CD4-positive, CD25-positive, alpha-beta regulatory T cell (primary cell): ENCODE measurements around the gene DHH. TPM values are rescaled to one million over a fixed set of nuclear protein-coding genes. Genes with fewer than 3 reads are reported as not detected.
A peak's percentile ranks its signal among the peaks of the same experiment; 100 is the strongest.
"Not testable (repeated sequence)": the region's sequence is repeated elsewhere in the genome, so short reads cannot be mapped to it uniquely, and the experiment has no call there.

Experiments
- ATAC-seq, 2 donors: fragments of 150-1000 bp; cut with Tn5 transposase; one replicate each; pipeline ENCODE4 v1.10.0; 2021; ENCODE audit warnings: low read depth in 2 of 2, moderate number of reproducible peaks in 2 of 2, moderate library complexity in 1 of 2
- DNase-seq, 3 donors: peaks; one replicate each; pipeline versions ENCODE4 v3.0.0 to v3.0.0-alpha.2; 2012 to 2022; ENCODE audit warnings: mixed read lengths in 1 of 3
- H3K27ac ChIP-seq: one replicate; pipeline ENCODE4 v1.7.0; 2013; ENCODE audit warnings: mild to moderate bottlenecking, low read length; ENCODE audit not compliant: insufficient read depth, poor library complexity, severe bottlenecking
- H3K27me3 ChIP-seq: one replicate; pipeline ENCODE4 v1.7.0; 2013; ENCODE audit warnings: low read length; ENCODE audit not compliant: control insufficient read depth, insufficient read depth
- H3K36me3 ChIP-seq: one replicate; pipeline ENCODE4 v1.7.0; 2013; ENCODE audit warnings: mild to moderate bottlenecking, low read length, moderate library complexity; ENCODE audit not compliant: control insufficient read depth, insufficient read depth
- H3K4me1 ChIP-seq: 2 replicates; pipeline ENCODE4 v1.7.0; 2013; ENCODE audit warnings: mild to moderate bottlenecking, low read length; ENCODE audit not compliant: insufficient read depth, control insufficient read depth, poor library complexity, severe bottlenecking
- H3K4me3 ChIP-seq: one replicate; pipeline ENCODE4 v1.7.0; 2013; ENCODE audit warnings: low read depth, mild to moderate bottlenecking, low read length, moderate library complexity
- H3K9me3 ChIP-seq, 2 experiments: 1 replicate in 1 of 2; 2 replicates in 1 of 2; pipeline ENCODE4 v1.7.0; 2013; ENCODE audit warnings: low read length in 2 of 2, mild to moderate bottlenecking in 1 of 2, moderate library complexity in 1 of 2; ENCODE audit not compliant: control insufficient read depth in 2 of 2
- H3K27ac Mint-ChIP-seq, 3 donors: one replicate each; pipeline ENCODE4 v1.8.0; 2020 to 2022; ENCODE audit warnings: mild to moderate bottlenecking in 3 of 3, mixed read lengths in 3 of 3, moderate library complexity in 2 of 3
- H3K27me3 Mint-ChIP-seq: one replicate; pipeline ENCODE4 v1.8.0; 2022; ENCODE audit warnings: mild to moderate bottlenecking, mixed read lengths
- H3K36me3 Mint-ChIP-seq: one replicate; pipeline ENCODE4 v1.8.0; 2020; ENCODE audit warnings: mixed read lengths
- H3K4me1 Mint-ChIP-seq, 4 donors: one replicate each; pipeline ENCODE4 v1.8.0; 2020 to 2022; ENCODE audit warnings: mixed read lengths in 4 of 4, mild to moderate bottlenecking in 1 of 4
- H3K4me3 Mint-ChIP-seq, 4 donors: one replicate each; pipeline ENCODE4 v1.8.0; 2020 to 2022; ENCODE audit warnings: mild to moderate bottlenecking in 4 of 4, mixed read lengths in 4 of 4, moderate library complexity in 3 of 4
- H3K9me3 Mint-ChIP-seq, 7 donors: one replicate each; pipeline ENCODE4 v1.8.0; 2020 to 2022; ENCODE audit warnings: mixed read lengths in 7 of 7, mild to moderate bottlenecking in 3 of 7, moderate library complexity in 2 of 7
- polyA plus RNA-seq, 4 donors: library from polyadenylated mRNA; unstranded; fragments of 300-500 nt; fragmentation: Illumina TruSeq; gene quantifications; one replicate each; pipeline ENCODE4 v1.2.3, GENCODE V29; 2021
- total RNA-seq: library from RNA; stranded (reverse); gene quantifications from one replicate; pipeline ENCODE4 v1.2.3, GENCODE V29; 2022

DHH gene
- total and polyA plus RNA-seq, 5 donors from 2014 or later: 0.27 TPM; not detected in 4

DNA sequence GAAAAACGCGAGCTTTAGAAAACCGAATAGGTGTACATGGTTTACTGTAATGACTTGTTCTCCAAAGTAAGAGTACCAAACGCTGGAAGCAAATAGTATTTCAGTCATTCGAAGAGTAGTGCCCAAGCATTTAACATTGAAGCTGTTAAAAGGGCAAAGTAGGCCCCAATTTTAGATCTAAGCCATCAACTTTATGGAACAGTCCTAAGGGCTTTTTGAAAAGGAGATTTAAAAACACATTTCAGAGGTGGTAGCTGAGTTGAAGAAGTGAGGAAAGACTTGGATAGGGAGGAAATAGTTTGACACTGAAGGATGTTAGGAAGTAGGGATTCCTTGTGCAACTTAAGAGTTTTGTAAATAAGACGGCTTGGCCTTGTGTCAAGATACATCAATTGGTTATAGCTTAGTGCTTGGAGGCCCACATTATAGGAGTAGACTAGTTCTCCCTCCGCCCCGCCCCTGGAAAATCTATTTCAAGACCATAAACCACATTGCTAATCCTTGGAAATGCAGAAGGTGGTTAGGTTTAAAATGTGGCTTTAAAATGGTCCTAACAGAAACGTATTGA is 37.4 kb upstream of the DHH start:
- H3K36me3 Mint-ChIP-seq: peaks cover 19% of the 10 kb centered on the region
- peaks cover 23 to 58% (median 41%) of the 10 kb centered on the region in 4 donors for H3K4me1 Mint-ChIP-seq
- H3K4me3 ChIP-seq: peak overlapping the region; percentile 88
- DNase-seq: no peak
- ATAC-seq: no peak
- H3K27me3 Mint-ChIP-seq: peaks cover 8% of the 10 kb centered on the region
- H3K27ac Mint-ChIP-seq: peak overlapping the region; percentile 91 to 99 (median 96)
- no peaks in the 10 kb centered on the region for H3K9me3 Mint-ChIP-seq
- H3K36me3 ChIP-seq: peaks cover 17% of the 10 kb centered on the region
- H3K27ac ChIP-seq: peak overlapping the region; percentile 95
- H3K4me3 Mint-ChIP-seq: peak overlapping the region; percentile 84 to 92 (median 91)
- H3K27me3 ChIP-seq: no peaks in the 10 kb centered on the region
- H3K4me1 ChIP-seq: peaks cover 30% of the 10 kb centered on the region
- H3K9me3 ChIP-seq: no peaks in the 10 kb centered on the region

DNA sequence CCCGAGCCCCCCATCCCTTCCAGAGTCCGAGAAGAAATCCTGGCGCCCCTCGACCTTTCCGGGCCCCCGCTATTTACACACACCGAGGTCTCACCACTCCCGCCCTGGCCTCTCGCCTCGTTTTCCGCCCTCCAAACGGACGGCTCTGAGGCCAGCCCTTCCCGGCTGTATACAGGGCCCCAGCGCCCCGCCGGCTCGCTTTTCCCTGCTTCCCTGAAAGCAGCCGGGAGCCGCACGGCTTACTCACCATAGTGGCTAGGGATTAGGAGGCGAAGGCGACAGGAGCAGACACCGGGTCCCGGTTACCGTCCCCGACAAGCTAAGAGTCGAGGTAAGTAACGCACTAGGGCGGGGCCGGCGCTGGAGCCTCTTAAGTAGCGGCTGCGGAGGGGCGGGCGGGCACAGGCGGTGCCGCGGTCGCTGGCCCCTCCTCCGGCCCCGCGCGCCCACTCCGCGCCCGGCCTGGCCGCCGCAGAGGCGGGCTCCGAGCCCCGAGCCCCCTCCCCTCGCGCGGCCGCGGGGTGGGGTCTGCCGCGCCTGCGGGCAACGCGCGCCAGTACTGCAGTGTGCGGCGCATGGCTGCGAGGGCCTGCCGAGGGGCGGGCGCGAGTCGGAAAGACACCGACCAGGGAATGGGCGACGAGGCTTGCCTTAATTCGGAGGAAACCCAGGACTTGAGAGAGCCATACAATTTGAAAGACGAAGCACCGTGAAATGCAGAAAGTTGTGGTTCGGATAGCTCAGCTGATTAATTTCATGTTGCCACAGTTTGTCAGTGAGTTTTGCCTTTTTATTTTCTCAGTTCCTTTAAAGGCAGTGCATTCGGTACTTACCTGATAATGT is 36.7 kb upstream of the DHH start, which contains the start of gene TUBA1B:
TUBA1B (minus strand) TSS at position 345 of the 843 bp plus-strand sequence; CDS start at position 250, 95 bp downstream.
- Mint-ChIP-seq H3K4me3 (peak within 1 kb of the TSS; percentile 92 to 100 (median 98)), H3K36me3 (peaks cover 22% of the 10 kb centered on the region), H3K9me3 (no peaks in the 10 kb centered on the region), H3K27me3 (peaks cover 8% of the 10 kb centered on the region), H3K27ac (peak within 1 kb of the TSS; percentile 96 to 99 (median 99)), H3K4me1 (peaks cover 26 to 63% (median 42%) of the 10 kb centered on the region in 4 donors)
- peak; percentile 84 to 92 (median 89) for DNase-seq
- Histone ChIP-seq H3K36me3 (peaks cover 19% of the 10 kb centered on the region), H3K4me1 (peaks cover 30% of the 10 kb centered on the region), H3K27ac (peak within 1 kb of the TSS; percentile 95), H3K9me3 (no peaks in the 10 kb centered on the region), H3K27me3 (no peaks in the 10 kb centered on the region), H3K4me3 (peak within 1 kb of the TSS; percentile 92)
- ATAC-seq: peak; percentile 77 to 80

DNA sequence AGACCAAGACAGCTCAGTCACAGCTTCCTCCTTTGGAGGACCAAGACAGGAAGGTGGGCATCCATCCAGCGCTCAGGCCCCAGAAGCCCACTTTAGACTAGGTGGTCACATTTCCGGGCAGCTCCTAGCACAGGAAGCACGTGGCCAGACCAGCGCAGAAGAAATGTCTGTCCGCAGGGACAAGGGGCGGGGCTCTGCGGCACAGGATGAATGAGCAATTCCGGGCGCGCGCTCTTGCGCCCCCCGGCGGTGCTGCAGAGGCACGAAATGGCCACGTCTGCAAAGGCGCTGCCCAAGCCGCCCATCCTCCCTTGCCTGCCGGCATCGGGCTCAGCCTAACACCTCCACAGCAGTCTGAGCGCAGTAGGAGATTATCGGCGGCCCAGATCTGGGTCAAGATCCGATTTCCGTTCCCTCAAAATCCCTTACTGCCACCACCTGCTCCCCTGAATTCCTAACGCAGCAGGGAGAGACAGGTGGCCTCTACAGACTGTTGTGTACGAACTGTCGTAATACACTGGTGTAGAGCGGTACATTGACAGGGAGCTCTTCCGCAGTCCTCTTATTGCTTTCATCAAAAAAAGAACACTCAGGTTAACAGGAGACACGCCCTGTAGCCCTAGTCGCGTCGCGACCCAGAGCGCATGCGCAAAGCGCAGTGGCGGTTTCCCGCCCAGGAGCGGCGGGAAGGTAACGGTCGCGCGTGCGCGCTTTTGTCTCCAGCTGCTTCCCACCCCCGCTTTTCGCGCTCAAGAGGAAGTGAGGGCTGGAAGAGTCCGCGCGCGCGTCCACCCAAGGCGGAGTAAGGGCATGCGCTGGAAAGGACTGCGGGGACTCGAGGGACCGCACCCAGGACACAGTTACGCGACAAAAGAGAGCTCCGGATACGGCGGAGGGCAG is 35.8 kb upstream of the DHH start:
- Mint-ChIP-seq H3K36me3 (peaks cover 22% of the 10 kb centered on the region), H3K9me3 (no peaks in the 10 kb centered on the region), H3K27ac (peak overlapping the region; percentile 96 to 99 (median 99)), H3K4me1 (peaks cover 26 to 63% (median 42%) of the 10 kb centered on the region in 4 donors), H3K27me3 (peaks cover 8% of the 10 kb centered on the region), H3K4me3 (peak overlapping the region; percentile 92 to 100 (median 98))
- peaks cover 19% of the 10 kb centered on the region for H3K36me3 ChIP-seq
- DNase-seq (peak; percentile 90 to 94 (median 94)), ATAC-seq (peak; percentile 66 to 67)
- no peaks in the 10 kb centered on the region for H3K9me3 ChIP-seq
- H3K4me1 ChIP-seq: peaks cover 30% of the 10 kb centered on the region
- H3K4me3 ChIP-seq: peak overlapping the region; percentile 92
- H3K27me3 ChIP-seq: no peaks in the 10 kb centered on the region
- H3K27ac ChIP-seq: peak overlapping the region; percentile 95

DNA sequence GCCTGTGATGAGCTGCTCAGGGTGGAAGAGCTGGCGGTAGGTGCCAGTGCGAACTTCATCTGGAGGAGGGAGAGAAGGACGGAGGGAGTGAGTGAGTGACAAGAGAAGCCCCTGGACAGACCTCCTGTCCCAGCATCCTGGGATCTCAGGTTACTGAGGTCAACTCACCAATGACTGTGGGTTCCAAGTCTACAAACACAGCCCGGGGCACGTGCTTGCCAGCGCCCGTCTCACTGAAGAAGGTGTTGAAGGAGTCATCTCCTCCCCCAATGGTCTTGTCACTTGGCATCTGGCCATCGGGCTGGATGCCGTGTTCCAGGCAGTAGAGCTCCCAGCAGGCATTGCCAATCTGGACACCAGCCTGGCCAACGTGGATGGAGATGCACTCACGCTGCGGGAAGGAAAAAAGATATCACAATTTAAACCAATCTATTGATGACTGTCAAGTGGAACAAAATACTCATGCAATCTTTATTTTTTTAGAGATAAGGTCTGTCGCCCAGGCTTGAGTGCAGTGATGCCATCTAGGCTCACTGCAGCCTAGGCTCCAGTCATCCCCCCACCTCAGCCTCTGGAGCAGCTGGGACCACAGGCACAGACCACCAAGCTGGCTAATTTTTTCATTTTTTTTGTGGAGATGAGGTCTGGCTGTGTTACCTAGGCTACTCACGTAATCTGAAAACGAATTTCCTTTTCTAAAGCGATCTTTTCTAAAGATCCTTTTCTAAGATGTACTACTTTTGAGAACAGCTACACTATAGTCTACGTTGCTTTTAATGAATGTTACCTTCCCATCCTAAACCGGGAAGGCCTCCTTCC is 34.9 kb upstream of the DHH start:
- Histone ChIP-seq H3K27me3 (no peaks in the 10 kb centered on the region), H3K9me3 (no peaks in the 10 kb centered on the region), H3K4me1 (peaks cover 30% of the 10 kb centered on the region), H3K36me3 (peaks cover 19% of the 10 kb centered on the region), H3K4me3 (peak overlapping the region; percentile 92), H3K27ac (peak overlapping the region; percentile 95)
- Mint-ChIP-seq H3K36me3 (peaks cover 22% of the 10 kb centered on the region), H3K9me3 (no peaks in the 10 kb centered on the region), H3K27ac (peak overlapping the region; percentile 96 to 99 (median 99)), H3K27me3 (peaks cover 8% of the 10 kb centered on the region), H3K4me3 (peak overlapping the region; percentile 92 to 100 (median 98)), H3K4me1 (peaks cover 26 to 63% (median 42%) of the 10 kb centered on the region in 4 donors)
- DNase-seq (no peak), ATAC-seq (no peak)

DNA sequence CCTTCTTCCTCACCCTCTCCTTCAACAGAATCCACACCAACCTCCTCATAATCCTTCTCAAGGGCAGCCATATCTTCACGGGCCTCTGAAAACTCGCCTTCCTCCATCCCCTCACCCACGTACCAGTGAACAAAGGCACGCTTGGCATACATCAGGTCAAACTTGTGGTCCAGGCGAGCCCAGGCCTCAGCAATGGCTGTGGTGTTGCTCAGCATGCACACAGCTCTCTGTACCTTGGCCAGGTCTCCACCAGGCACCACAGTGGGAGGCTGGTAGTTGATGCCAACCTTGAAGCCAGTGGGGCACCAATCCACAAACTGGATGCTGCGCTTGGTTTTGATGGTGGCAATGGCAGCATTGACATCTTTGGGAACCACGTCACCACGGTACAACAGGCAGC is 33.4 kb upstream of the DHH start:
- H3K4me3 ChIP-seq, DNase-seq, ATAC-seq, H3K27me3 Mint-ChIP-seq, H3K9me3 Mint-ChIP-seq, H3K9me3 ChIP-seq, H3K27me3 ChIP-seq, H3K27ac ChIP-seq: not testable (repeated sequence)
- Mint-ChIP-seq H3K27ac (peak overlapping the region in 2 of 3 donors; percentile 79 to 82), H3K4me3 (peak overlapping the region; percentile 48 to 85 (median 70)), H3K4me1 (peaks cover 24 to 54% (median 38%) of the 10 kb centered on the region in 4 donors), H3K36me3 (peaks cover 22% of the 10 kb centered on the region)
- Histone ChIP-seq H3K36me3 (peaks cover 19% of the 10 kb centered on the region), H3K4me1 (peaks cover 30% of the 10 kb centered on the region)

DNA sequence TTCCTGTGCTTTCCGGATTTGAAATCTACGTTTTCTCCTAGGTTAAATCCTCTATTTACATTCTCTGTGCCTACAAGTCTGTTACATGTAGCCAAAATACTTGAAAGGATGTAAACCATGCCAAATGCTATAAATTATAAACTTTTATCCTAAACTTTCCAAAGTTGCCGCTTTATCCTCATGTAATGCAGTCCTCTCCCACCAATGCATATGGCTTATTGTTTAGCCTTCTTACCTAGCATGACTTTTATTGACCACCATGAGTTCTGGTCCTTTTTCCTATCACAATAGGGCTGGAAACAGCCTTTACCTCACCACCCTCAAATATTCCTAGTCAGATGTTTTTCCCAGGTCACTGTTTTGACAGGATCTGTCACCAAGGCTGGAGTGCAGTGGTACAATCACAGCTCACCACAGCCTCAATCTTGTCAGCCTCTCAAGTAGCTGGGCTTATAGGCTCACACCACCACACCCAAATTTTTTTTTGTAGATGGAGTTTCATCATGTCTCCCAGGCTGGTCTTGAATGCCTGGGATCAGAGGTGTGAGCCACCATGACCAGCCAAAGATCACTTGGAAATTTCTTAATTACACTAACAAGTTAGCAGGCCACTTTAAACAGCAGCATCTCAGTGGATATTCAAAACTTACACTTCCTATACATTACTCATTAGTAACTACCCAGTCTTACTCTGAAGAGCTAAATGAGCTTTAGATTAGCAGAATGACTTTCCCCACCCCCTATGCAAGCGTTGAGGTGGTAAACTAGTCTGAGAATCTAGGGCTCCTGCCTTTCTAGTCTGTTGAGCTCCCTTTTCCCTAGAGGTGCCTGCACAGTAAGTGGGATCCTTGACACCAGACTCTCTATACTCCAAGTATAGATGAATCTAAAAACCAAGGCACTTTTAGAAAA is 32.5 kb upstream of the DHH start:
- Mint-ChIP-seq H3K27ac (peak overlapping the region; percentile 65 to 82 (median 79)), H3K36me3 (peaks cover 22% of the 10 kb centered on the region), H3K27me3 (peaks cover 8% of the 10 kb centered on the region), H3K4me1 (peaks cover 17 to 46% (median 31%) of the 10 kb centered on the region in 4 donors), H3K9me3 (no peaks in the 10 kb centered on the region), H3K4me3 (peak overlapping the region in 3 of 4 donors; percentile 58 to 85 (median 83))
- peak overlapping the region; percentile 33 for H3K27ac ChIP-seq
- peaks cover 28% of the 10 kb centered on the region for H3K4me1 ChIP-seq
- no peak for ATAC-seq
- H3K4me3 ChIP-seq: no peak overlapping the region
- peaks cover 19% of the 10 kb centered on the region for H3K36me3 ChIP-seq
- no peaks in the 10 kb centered on the region for H3K27me3 ChIP-seq
- no peak for DNase-seq
- H3K9me3 ChIP-seq: no peaks in the 10 kb centered on the region
